NCI-H524 treated with DMSO at 0.1 percent for 48 hours (cell line): ENCODE data around the gene PHACTR1.
"Not testable (repeated sequence)": the region's sequence is repeated elsewhere in the genome, so short reads cannot be mapped to it uniquely, and the experiment has no call there.

ENCODE experiments used
- DNase-seq: peaks from one replicate; lab custom pipeline; 2025; lab: John Stamatoyannopoulos, UW

Gene PHACTR1

GRCh38 chr6:13159822-13160221, 443.3 kb downstream of the PHACTR1 start:
- not testable (repeated sequence) for DNase-seq

GRCh38 chr6:13163161-13163944, 446.8 kb downstream of the PHACTR1 start:
- no peak for DNase-seq

DNA sequence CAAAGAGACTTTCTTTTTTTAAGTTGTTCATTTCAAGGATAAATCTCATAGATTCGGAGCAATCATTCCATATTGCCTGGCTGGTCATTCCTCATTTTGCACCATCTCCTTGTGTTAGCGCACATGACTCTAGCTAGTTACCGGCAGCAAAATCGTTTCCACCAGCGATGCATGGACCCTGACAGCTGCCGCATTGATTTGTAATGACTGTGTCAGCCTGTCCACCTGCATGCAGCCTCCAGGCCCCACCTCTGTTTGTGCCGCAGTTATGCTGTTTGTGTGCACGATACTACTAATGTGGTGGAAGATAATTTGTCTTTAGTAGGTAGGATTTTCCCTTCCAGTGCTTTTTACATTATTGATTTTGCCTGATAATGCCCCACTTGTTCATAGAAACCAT, 447.7 kb downstream of the PHACTR1 start:
- no peak for DNase-seq

DNA sequence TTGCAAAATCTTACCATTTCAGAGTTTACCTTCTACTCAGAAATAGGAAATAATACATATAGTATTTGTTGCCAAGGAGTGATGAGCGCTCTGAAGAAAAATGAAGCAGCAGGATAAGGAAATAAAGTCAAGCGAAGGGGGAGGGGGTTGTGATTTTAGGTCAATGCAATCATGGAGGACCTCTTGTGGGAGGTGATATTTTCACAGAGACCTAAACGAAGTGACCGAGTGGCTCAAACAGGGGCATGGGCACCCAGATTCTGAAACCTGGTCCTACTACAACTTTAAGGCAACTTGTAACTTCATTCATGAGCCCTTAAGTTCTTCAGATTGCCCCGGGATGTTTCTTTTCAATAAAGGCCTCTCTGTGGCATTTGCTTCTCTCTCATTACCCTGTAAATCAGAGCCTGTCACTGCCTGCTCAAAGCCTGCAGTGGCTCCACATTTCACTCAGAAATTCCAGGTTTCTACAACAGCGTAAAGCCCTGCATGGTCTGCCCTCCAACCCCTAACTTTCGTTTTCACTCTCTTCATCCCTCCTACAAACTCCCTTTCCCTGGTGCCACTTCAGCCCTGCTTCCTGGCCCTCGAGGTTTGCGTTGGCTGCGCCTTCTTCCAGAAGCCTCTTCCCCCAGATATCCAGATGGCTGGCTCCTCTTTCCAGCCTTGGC, 449.1 kb downstream of the PHACTR1 start:
- no peak for DNase-seq

DNA sequence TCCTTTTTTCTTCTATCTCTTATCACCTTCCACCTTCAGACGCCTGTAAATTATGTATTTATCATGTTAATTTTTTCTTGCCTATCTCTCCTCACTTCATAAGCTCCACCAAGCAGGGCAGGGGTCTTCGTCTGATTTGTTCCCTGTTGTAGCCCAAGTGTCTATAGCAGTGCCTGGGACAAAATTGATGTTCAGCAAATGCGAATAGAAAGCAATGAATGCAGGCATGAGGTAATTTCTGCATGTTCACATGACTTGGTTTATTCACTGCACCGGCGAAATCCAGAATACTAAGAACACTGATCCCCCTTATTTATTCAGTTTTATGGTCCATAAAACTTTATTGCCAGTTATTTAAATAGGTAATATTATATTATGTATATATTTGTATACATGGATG, 449.7 kb downstream of the PHACTR1 start:
- DNase-seq, result no peak

DNA sequence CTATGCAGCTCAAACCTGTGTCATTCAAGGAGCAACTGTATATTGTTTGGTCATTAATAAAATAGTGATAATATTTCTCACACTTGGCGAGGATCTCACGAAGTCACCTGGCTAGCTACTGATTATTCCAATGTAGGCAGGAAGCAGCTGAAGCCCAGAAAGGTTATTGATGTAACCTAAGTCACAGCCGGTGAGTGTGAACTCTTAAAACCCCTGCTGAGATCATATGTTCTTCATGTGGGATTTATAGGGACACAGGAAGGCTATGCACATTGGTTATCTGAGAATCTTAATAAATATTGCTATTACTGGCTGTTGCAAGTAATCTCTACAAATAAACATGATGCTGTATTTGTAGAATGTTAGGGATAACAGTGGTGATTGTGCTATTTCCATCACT, 450.3 kb downstream of the PHACTR1 start:
- DNase-seq, result no peak

DNA sequence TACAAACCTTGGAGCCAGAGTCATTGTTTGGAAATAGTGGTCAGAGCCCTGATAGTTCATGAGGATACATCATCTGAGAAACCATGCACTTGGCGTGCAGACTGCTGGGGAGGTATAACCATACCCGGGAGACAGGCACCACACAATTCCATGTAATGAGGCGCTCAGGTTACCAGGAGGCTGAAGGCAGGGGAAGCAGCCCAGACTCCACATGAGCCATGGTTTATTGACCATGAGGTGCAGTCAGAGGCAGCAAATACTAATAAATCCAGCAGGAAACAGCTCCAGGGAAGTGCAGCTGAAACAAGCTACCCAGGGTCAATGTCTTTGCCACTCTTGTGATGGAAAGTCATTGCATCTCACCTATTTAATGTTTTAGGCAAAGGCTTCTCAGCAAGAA, 455.7 kb downstream of the PHACTR1 start:
- no peak for DNase-seq

GRCh38 chr6:13175087-13175486, 458.5 kb downstream of the PHACTR1 start:
- no peak for DNase-seq

DNA sequence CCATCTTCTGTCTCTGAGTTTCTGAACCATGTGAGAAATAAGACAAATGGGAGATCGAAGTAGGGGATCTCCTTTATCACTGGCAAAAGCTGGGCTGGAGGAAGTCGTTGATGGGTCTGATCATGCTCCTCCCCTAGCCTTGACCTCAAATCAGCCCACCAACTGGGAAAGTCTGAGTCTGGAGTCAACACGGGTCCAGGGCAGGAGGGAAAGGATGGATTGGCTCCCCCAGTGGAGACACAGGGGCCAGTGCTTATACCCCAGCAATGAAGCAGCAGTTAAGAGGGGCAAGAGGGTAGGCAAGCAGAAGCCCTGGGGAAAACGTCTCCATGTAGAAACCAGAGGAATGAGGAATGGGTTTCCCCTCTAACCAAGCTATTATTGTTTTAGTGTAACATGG, 459.2 kb downstream of the PHACTR1 start:
- DNase-seq, result no peak

- no peak for DNase-seq
Measured at GRCh38 chr6:13177664-13178063, 461.1 kb downstream of the PHACTR1 start.

- DNase-seq, result no peak
Measured at GRCh38 chr6:13178107-13178506, 461.5 kb downstream of the PHACTR1 start.

DNA sequence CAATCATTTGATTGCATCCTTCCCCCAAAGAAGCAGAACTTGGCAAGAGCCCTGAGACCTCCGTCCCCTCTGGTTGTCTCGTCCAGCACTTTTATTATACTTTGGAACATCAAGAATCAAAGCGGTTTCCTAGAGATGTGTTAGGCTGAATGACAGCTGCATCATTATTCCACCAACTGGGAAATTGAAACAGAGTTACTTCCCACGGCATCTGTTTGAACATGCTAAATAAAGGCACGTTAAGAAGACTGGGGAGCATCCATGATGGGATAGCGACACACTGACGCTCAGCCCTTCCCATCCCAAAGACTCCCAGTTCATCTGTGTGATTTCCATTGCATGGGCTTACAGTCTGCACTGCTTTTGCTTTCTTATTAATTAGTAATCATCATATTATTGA, 464.0 kb downstream of the PHACTR1 start:
- no peak for DNase-seq

DNA sequence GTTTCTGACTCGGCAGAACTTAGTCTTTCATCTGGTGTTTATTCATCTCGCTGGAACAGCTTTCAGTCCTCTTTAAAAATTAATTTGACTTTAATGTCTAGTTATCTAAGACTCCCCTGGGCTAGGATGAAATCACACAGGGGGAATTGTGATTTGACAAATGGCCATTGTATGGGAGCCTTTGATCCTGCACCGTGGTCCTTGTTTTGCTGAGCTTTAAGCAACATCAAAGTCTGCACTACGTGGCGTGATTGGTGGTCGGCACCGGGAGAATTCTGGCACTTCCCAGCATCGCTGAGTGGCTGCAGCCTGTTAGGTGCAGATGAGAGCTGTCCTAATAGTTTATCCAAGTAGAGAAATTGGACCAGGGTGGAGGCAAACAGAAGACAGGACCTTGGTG, 464.8 kb downstream of the PHACTR1 start:
- no peak for DNase-seq

- DNase-seq, result no peak
Measured at GRCh38 chr6:13183415-13184088, 467.0 kb downstream of the PHACTR1 start.

GRCh38 chr6:13184089-13184468, 467.5 kb downstream of the PHACTR1 start:
- no peak for DNase-seq

DNA sequence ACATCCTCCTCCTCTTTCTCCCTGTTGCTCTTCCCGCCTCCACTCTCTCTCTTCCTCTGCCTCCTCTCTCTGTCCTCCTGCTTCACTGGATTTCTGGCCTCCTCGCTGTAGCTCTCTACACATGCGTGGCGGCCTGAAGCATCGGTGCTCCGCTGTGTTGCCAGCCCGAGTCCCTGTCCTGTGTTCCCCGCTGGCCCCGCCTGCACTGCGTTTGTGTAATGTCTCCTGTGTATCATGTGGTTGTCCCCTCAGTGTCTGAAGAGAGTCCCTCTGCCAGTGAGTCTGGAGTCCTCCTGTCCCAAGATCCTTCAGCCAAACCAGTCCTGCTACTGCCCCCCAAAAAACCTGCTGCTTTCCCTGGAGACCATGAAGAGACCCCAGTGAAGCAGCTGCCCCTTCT, 468.0 kb downstream of the PHACTR1 start:
- no peak for DNase-seq

DNA sequence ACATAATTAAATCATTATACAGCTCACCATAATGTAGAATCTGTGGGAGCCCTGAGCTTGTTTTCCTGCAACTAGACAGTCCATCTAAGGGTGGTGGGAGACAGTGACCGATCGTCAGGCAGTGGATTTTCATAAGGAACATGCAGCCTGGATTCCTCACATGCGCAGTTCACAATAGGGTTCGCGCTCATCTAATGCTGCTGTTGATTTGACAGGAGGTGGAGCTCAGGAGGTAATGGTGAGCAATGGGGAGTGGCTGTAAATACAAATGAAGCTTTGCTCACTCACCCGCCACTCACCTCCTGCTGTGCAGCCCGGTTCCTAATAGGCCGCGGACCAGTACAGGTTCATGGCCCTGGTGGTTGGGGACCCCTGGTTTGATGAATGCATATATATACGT, 470.3 kb downstream of the PHACTR1 start:
- no peak for DNase-seq

DNA sequence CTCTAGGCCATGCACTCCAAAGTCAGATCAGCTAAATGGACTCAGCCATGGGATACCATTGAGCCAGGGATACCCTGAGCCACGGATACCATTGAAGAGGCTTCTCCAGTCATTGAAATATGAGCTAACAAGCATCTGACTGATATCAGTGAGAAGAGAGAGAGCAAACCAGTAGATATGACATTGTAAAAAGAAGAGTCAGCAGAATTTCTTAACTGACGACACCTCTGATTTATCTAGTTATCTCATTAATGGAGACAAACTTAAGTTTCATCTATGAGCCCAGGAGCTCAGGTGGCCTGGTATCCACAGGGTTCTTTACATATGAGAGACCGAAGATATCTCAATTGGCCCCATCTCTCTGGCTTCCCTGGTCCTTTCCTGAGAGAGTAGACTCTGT, 471.1 kb downstream of the PHACTR1 start:
- DNase-seq, result no peak

DNA sequence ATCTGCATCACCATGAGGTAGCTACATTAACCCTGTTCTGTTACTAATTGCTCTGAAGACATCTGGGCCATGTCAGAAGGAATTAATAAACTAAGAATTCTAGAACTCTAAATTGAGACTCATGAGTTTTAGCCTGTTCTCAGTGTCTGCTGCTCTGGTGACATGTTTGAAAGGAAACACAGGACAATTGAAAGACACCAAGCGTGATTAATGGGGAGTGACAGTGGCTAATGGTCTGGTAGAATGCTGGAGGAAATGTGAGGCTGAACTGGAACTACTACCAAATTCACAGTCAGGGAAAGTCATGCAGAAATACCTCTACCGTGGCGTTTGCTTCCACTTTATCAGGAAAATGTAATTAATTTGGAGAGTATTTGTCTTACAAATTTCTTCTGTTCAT, 471.7 kb downstream of the PHACTR1 start:
- DNase-seq, result no peak

GRCh38 chr6:13189710-13190109, 473.1 kb downstream of the PHACTR1 start:
- no peak for DNase-seq

- no peak for DNase-seq
Measured at GRCh38 chr6:13190376-13190775, 473.8 kb downstream of the PHACTR1 start.

DNA sequence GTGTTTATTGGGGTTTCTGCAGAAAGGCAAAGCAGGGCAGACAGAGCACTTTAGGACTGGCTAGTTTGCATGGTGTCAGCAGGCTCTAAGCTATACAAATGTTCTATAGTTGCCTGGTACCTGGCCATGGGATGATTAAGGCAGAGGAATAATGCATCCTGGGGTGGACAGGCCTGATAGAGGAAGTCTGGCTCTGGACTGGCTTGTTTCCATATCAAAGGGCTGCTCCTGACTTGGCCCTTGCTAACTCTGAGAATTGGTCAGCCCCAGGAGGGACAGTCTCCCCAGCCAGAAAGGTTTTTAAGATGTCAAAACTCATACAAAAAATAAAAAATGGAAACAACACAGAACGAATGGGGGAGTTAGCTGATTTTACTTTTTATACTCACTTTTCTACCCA, 474.9 kb downstream of the PHACTR1 start:
- no peak for DNase-seq

DNA sequence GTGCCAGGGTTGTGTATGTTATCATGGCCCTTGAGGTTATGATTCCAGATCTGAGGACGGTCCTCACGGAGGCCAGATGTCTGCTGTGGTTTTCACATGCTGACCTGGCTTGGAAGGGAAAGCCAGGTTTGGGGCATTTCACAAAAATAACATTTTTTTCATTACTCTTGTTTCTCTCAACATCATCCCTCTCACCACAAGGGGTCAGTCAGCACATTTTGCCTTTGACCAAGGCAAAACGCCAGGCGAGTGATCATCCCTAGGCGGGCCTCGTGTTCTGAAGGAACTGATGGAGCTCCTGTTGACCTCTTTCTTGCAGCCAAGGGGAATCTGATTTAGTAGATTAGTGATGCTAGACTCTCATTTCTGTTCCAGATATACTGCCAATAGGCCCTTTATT, 478.3 kb downstream of the PHACTR1 start:
- DNase-seq, result no peak
